HG02588 (cell line): ENCODE measurements around the gene COA1.
"Not testable (repeated sequence)": the region's sequence is repeated elsewhere in the genome, so short reads cannot be mapped to it uniquely, and the experiment has no call there.

Experiments
- ATAC-seq: cut with Tn5 transposase; IDR thresholded peaks from one replicate; pipeline ENCODE4 v1.9.1; 2021; ENCODE audit warnings: mild to moderate bottlenecking, moderate library complexity; ENCODE audit not compliant: unreplicated experiment

Gene COA1

GRCh38 chr7:43758822-43759683 lies 29.7 kb upstream of the COA1 start:
- ATAC-seq: peak; percentile 57

GRCh38 chr7:43758029-43758821 lies 28.9 kb upstream of the COA1 start, which contains the start of gene BLVRA:
TSS of gene BLVRA (plus strand) at chr7:43758680. CDS start at chr7:43771159, 12,479 bp downstream.
- ATAC-seq: peak; percentile 80

GRCh38 chr7:43757073-43757720 lies 27.9 kb upstream of the COA1 start:
- no peak for ATAC-seq

GRCh38 chr7:43756368-43757072 lies 27.2 kb upstream of the COA1 start:
- ATAC-seq: no peak

- ATAC-seq: no peak
Observed at GRCh38 chr7:43754596-43754995, 25.3 kb upstream of the COA1 start.

- ATAC-seq: no peak
Observed at GRCh38 chr7:43753843-43754242, 24.5 kb upstream of the COA1 start.

GRCh38 chr7:43753271-43753810 lies 24.0 kb upstream of the COA1 start:
- ATAC-seq: no peak

GRCh38 chr7:43752411-43752810 lies 23.1 kb upstream of the COA1 start:
- ATAC-seq: no peak

- ATAC-seq: no peak
Observed at GRCh38 chr7:43750016-43750887, 20.9 kb upstream of the COA1 start.

- no peak for ATAC-seq
Observed at GRCh38 chr7:43749383-43749940, 20.1 kb upstream of the COA1 start.

GRCh38 chr7:43747328-43748105 lies 18.2 kb upstream of the COA1 start:
- ATAC-seq: no peak

GRCh38 chr7:43742692-43743091 lies 13.4 kb upstream of the COA1 start:
- ATAC-seq: no peak

- ATAC-seq: no peak
Observed at GRCh38 chr7:43737467-43738127, 8.3 kb upstream of the COA1 start.

- peak; percentile 75 for ATAC-seq
Observed at GRCh38 chr7:43735802-43736603, 6.7 kb upstream of the COA1 start.

- ATAC-seq: peak; percentile 30
Observed at GRCh38 chr7:43735403-43735801, 6.1 kb upstream of the COA1 start.

- ATAC-seq: not testable (repeated sequence)
Observed at GRCh38 chr7:43734575-43735332, 5.4 kb upstream of the COA1 start.
